Keratinocyte (primary cell): Measurements from ENCODE around the gene CYSTM1. TPM values are rescaled to one million over a fixed set of nuclear protein-coding genes. Genes with fewer than 3 reads are reported as not detected.

Source experiments
- DNase-seq: peaks from one replicate; pipeline ENCODE4 v3.0.0-alpha.2; 2011; ENCODE audit warnings: low read depth, missing footprints, low spot score
- FAIRE-seq: peaks from 2 replicates; lab custom pipeline; 2011; peaks lifted over from hg19 to GRCh38; lab: Jason Lieb, UNC
- H2AFZ ChIP-seq: 2 replicates; pipeline ENCODE4 v1.6.0; 2012; ENCODE audit warnings: low read length, control low read depth, inconsistent platforms; ENCODE audit not compliant: control insufficient read depth
- H3K27ac ChIP-seq: 2 replicates; pipeline ENCODE4 v1.5.1; 2011; ENCODE audit warnings: low read length; ENCODE audit not compliant: control insufficient read depth, insufficient read depth
- H3K27me3 ChIP-seq: 3 replicates; pipeline ENCODE4 v1.6.0; 2011; ENCODE audit warnings: low read length; ENCODE audit not compliant: control insufficient read depth, insufficient read depth; ENCODE audit errors: extremely low read depth
- H3K36me3 ChIP-seq, 2 experiments: 2 replicates in 1 of 2; 3 replicates in 1 of 2; pipeline ENCODE4 v1.5.1; 2011; ENCODE audit warnings: low read length in 2 of 2, mild to moderate bottlenecking in 1 of 2; ENCODE audit not compliant: control insufficient read depth in 2 of 2, insufficient read depth in 2 of 2; ENCODE audit errors: extremely low read depth in 1 of 2
- H3K4me1 ChIP-seq: 3 replicates; pipeline ENCODE4 v1.5.1; 2011; ENCODE audit warnings: low read length; ENCODE audit not compliant: control insufficient read depth, insufficient read depth; ENCODE audit errors: extremely low read depth
- H3K4me2 ChIP-seq: 3 replicates; pipeline ENCODE4 v1.6.0; 2011; ENCODE audit warnings: low read depth, low read length; ENCODE audit not compliant: control insufficient read depth, insufficient read depth; ENCODE audit errors: extremely low read depth
- H3K4me3 ChIP-seq, 3 experiments: fragments of 200-600 bp in 1 of 3; sonication (generic) in 1 of 3; 2 replicates in 2 of 3; 3 replicates in 1 of 3; pipeline ENCODE4 v1.5.1; 2011 to 2016; ENCODE audit warnings: low read length in 3 of 3, mild to moderate bottlenecking in 3 of 3, control low read depth in 2 of 3, inconsistent platforms in 1 of 3, low read depth in 1 of 3, mixed read lengths in 1 of 3, mixed run types in 1 of 3, moderate library complexity in 1 of 3; ENCODE audit not compliant: control insufficient read depth in 2 of 3, insufficient read depth in 2 of 3; ENCODE audit errors: extremely low read depth in 1 of 3
- H3K79me2 ChIP-seq: 2 replicates; pipeline ENCODE4 v1.6.0; 2012; ENCODE audit warnings: low read length; ENCODE audit not compliant: control insufficient read depth, insufficient read depth
- H3K9ac ChIP-seq: 3 replicates; pipeline ENCODE4 v1.6.0; 2011; ENCODE audit warnings: low read length; ENCODE audit not compliant: control insufficient read depth, insufficient read depth; ENCODE audit errors: extremely low read depth
- H3K9me1 ChIP-seq: 3 replicates; pipeline ENCODE4 v1.6.0; 2011; ENCODE audit warnings: low read length; ENCODE audit not compliant: control insufficient read depth, insufficient read depth; ENCODE audit errors: extremely low read depth
- H3K9me3 ChIP-seq: 2 replicates; pipeline ENCODE4 v1.5.1; 2012; ENCODE audit warnings: low read depth, low read length; ENCODE audit not compliant: control insufficient read depth
- H4K20me1 ChIP-seq: 3 replicates; pipeline ENCODE4 v1.6.0; 2011; ENCODE audit warnings: low read length; ENCODE audit not compliant: control insufficient read depth, insufficient read depth; ENCODE audit errors: extremely low read depth
- CTCF ChIP-seq, 3 experiments: IDR thresholded peaks in 1 of 3; conservative IDR thresholded peaks in 1 of 3; optimal IDR thresholded peaks in 1 of 3; 2 replicates in 2 of 3; 3 replicates in 1 of 3; pipeline versions ENCODE3 to v1.5.1; 2011; ENCODE audit warnings: low read length in 3 of 3, mild to moderate bottlenecking in 3 of 3, moderate library complexity in 2 of 3, control low read depth in 1 of 3, inconsistent platforms in 1 of 3; ENCODE audit not compliant: insufficient read depth in 2 of 3; ENCODE audit errors: extremely low read depth in 1 of 3
- EZH2 ChIP-seq: IDR thresholded peaks from one replicate; pipeline ENCODE4 v1.6.1; 2012; ENCODE audit warnings: inconsistent platforms, mild to moderate bottlenecking, low read length, moderate library complexity
- dilution Hi-C: fragments of 300-500 bp; cut with MboI; formaldehyde crosslinking; loops from one replicate; pipeline ENCODE4 v1.7.0; 2020; ENCODE audit warnings: low sequenced_read_pairs; ENCODE audit not compliant: extremely low pct_ligation_motif_present
- polyA plus RNA-seq, 5 experiments: library from polyadenylated mRNA; depleted of rRNA in 3 of 5; stranded (reverse) in 3 of 5; stranded (forward) in 1 of 5; unstranded in 1 of 5; fragments of >200 nt; gene quantifications; 1 replicate in 1 of 5; 2 replicates in 3 of 5; 3 replicates in 1 of 5; pipeline versions ENCODE4 v1.2.1 to v1.2.3, GENCODE V29; 2011 to 2012; ENCODE audit warnings: missing spikeins in 2 of 5, low read depth in 1 of 5, low replicate concordance in 1 of 5

Gene CYSTM1
- polyA plus RNA-seq, 1 donor (not counting 4 experiments of a cell fraction or from before 2014, with no cell fraction given): 34.3 TPM

GRCh38 chr5:140165101-140165922 lies 9.7 kb upstream of the CYSTM1 start:
- no peak for DNase-seq

GRCh38 chr5:140165923-140166270 lies 9.1 kb upstream of the CYSTM1 start:
- DNase-seq (no peak), FAIRE-seq (no peak)
- Histone ChIP-seq H3K9me1 (no peaks in the 10 kb centered on the region), H3K36me3 (no peaks in the 10 kb centered on the region), H3K4me1 (no peaks in the 10 kb centered on the region), H4K20me1 (no peaks in the 10 kb centered on the region), H3K27me3 (no peaks in the 10 kb centered on the region), H3K9me3 (no peaks in the 10 kb centered on the region), H3K9ac (no peak overlapping the region), H3K27ac (no peak overlapping the region), H3K4me3 (no peak overlapping the region), H2AFZ (no peak overlapping the region), H3K79me2 (no peaks in the 10 kb centered on the region), H3K4me2 (no peak overlapping the region)
- dilution Hi-C loops: loop anchor here (25.0 kb wide), 1 partner anchor 104 kb away; no protein-coding TSS in a partner anchor
- no peak for TF ChIP-seq CTCF (optimal IDR thresholded peaks at IDR 0.05 in 1 of 3, IDR thresholded peaks at IDR 0.05 in 1 of 3, conservative IDR thresholded peaks at IDR 0.05 in 1 of 3; ENCODE audit: extremely low read depth in 1 of 3, insufficient read depth in 2 of 3, low read length in 3 of 3)
- TF ChIP-seq EZH2: no peak

More at GRCh38 chr5:140165101-140165922, 9.7 kb upstream of the CYSTM1 start:
- no peak overlapping the region for H3K4me3 ChIP-seq
- H3K27ac ChIP-seq: no peak overlapping the region
- no peaks in the 10 kb centered on the region for H3K9me1 ChIP-seq
- TF ChIP-seq CTCF (optimal IDR thresholded peaks at IDR 0.05 in 1 of 3, IDR thresholded peaks at IDR 0.05 in 1 of 3, conservative IDR thresholded peaks at IDR 0.05 in 1 of 3; ENCODE audit: extremely low read depth in 1 of 3, insufficient read depth in 2 of 3, low read length in 3 of 3) (no peak), EZH2 (no peak)
- H3K9ac ChIP-seq: no peak overlapping the region
- FAIRE-seq: no peak
- H2AFZ ChIP-seq: no peak overlapping the region
- dilution Hi-C loops: loop anchor here (25.0 kb wide), 1 partner anchor 103 kb away; no protein-coding TSS in a partner anchor
- H3K9me3 ChIP-seq: no peaks in the 10 kb centered on the region
- no peak overlapping the region for H3K4me2 ChIP-seq
- no peaks in the 10 kb centered on the region for H3K36me3 ChIP-seq
- no peaks in the 10 kb centered on the region for H3K27me3 ChIP-seq
- no peaks in the 10 kb centered on the region for H4K20me1 ChIP-seq
- H3K4me1 ChIP-seq: no peaks in the 10 kb centered on the region
- no peaks in the 10 kb centered on the region for H3K79me2 ChIP-seq
